Central memory CD4-positive, alpha-beta T cell (primary cell): ENCODE results near the gene PTPRG.

Source experiments
- DNase-seq: peaks from one replicate; pipeline ENCODE4 v3.0.0; 2022

Gene PTPRG

GRCh38 chr3:61624300-61624699 is 62.9 kb downstream of the PTPRG start:
- DNase-seq: no peak

- no peak for DNase-seq
These were observed 64.1 kb downstream of the PTPRG start for GRCh38 chr3:61625429-61625828.

DNA sequence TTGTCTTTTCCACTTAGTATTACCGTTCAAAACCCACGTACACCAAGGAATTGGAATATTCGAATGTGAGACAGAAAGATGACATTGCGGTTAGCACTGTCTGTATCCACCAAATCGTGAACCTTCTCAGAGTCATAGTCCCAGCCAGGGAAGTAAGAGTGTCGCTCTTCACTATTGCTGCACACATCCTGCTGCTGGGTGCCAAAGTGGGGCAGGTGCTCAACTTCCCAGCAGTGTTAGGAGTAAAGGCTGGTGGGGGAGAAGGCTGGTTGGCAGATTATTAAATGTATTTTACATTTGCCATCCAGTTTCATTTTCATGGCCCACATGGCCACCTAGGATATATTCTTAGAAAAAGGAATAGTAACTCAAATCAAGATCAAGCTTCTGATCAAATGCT is 65.1 kb downstream of the PTPRG start:
- no peak for DNase-seq

GRCh38 chr3:61627768-61628185 is 66.4 kb downstream of the PTPRG start:
- no peak for DNase-seq

DNA sequence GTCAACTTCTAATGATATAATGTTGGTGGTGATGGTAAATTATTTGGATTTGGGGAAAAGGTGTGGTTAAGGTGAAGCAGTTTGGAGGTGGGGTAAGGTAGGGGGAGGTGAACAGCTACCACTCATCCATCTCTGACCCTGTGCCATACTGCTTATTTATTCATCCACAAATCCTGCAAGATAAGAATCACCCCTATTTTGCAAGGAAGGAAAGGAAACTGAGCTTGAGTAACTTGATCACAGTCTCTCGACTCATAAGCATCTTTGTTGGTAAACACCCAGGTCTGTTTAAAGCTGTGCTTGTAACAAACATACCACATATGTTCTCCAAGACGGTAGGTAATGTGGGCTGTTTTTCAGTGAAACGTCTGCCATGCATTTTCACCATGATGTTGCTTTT is 67.3 kb downstream of the PTPRG start:
- no peak for DNase-seq

DNA sequence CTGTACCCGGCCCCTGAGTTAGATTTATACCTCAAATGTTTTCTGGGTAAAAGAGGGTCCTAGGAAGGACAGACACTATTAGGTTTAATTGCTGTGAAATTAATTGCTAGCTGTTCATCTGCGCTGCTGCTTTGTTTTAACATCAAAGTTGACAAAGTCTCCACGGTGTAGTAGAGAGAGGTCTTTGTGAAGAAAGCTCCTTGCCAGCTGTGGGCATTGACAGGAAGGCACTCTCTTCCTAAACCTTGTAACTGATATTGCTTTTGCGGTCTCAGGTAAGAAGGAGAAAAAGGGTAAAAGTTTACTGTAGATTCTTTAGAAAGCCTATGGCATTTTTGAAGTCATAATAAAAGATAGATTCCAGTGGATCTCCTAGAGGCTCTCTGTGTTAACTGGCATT is 68.1 kb downstream of the PTPRG start:
- DNase-seq: no peak

DNA sequence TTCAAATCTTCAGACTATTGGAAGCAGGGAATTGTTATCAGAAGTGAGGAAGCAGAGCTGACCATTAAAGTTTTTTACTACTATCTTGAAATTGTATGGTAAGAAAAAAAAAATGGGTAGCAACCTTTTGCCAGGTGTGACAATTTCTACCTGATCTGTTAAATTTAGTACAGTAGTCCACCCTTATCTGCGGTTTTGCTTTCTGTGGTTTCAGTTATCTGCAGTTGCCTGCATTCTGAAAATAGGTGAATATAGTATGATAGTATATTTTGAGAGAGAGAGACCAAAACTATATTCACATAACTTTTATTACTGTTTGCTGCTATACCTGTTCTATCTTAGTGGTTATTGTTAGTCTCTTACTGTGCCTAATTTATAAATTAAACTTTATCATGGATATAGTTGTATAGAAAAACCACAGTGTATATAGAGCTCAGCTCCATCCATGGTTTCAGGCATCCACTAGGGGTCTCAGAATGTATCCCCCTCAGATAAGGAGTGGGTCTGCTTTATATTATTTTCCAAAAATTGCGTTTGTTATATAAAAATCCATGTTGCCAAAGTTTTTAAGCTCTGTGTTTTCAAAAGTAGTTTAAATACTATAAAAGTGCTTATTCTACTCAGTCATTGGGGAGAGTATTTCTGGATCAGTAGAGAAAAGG is 69.9 kb downstream of the PTPRG start:
- no peak for DNase-seq

DNA sequence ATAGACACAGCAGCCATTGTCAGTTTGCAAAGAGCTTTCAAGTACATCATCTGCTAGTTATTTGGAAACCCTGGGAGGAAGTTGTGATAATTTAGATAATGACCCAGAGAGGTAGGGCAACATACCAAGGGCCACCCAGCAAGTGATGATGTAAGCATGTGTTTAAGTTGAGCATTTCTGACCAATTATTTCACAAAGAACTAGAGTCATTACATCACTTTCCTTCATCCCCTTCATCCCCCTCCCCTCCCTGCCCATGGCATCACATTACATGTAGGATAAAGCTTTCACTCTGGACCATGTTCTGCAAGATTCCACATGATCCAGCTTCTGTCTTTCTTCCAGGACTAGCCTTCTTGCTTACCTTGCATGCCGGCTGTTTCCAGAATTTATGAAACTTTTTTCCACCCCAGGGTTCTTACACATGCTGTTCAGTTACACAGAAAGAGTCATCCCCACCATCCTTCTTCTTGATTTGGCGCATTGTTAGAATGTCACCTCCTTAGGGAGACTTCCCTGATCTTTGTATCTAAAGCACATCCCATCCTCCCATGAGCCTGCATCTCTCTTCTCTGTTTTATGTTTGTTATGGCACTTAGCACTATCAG is 71.3 kb downstream of the PTPRG start:
- DNase-seq: no peak

DNA sequence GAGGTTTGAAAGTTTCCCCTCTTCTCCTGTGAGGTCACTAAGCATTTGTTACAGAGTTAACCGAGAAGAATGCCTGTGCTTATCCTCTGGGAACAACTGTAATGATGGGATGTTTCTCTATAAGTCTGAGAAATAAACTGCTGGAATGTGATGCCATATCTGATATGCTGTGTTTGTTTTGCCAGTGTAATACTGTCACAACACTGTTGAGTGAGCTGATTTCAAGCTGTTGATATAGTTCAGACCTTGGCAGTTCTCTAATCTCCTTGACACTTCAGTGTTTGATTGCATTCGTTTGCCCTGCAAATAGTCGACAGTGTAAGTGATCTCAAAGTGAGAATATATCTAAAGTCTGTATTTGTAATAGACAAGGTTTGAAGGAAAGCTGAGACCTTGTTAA is 73.3 kb downstream of the PTPRG start:
- no peak for DNase-seq

GRCh38 chr3:61637088-61638051 is 76.0 kb downstream of the PTPRG start:
- DNase-seq: no peak

GRCh38 chr3:61638741-61639140 is 77.4 kb downstream of the PTPRG start:
- no peak for DNase-seq

DNA sequence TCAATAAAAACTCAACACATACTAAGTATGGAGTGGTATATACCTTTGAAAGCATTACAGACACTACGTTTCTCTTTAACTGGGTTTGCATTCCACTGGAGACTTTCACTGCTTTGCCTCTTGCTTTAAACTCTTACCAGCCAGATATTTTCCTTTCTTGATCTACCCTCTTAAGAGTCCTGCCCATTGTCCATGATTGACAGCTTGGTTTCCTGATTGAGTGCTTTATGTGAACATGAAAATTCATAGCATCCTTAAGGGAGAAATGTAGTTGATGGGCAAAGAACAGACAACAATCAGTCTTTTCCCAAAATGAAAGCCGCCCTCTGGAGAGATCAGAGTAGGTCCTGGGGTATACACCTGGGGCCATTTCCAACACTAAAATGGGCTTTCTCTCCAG is 78.6 kb downstream of the PTPRG start:
- DNase-seq: no peak

GRCh38 chr3:61645148-61645547 is 83.8 kb downstream of the PTPRG start:
- DNase-seq: no peak

GRCh38 chr3:61646360-61646759 is 85.0 kb downstream of the PTPRG start:
- no peak for DNase-seq

DNA sequence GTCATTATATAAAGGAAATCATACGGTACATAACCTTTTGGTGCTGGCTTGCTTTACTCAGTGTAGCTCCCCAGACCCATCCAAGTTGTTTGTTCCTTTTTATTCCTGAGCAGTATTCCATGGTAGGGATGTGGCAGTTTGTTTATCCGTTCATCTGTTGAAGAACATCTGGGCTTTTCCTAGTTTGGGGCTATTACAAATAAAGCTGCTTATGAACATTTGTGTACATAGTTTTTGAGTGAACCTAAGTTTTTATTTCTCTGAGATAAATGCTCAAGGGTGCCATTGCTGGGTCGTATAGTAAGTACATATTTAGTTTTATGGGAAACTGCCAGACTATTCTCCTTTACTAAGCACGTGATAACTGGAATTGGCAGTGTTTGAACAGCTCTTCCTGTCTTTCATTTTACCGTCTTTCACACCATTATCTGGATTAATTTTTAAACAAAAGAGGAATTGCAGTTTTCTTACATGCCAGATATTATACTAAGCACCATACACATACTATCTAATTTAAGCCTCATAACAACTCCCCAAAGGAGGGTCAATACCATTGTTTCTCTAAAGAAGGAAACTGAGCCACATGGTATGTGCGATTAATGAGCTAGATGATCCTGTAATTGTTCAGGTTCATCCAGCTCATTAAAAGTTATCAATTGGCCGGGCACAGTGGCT is 85.6 kb downstream of the PTPRG start:
- no peak for DNase-seq

DNA sequence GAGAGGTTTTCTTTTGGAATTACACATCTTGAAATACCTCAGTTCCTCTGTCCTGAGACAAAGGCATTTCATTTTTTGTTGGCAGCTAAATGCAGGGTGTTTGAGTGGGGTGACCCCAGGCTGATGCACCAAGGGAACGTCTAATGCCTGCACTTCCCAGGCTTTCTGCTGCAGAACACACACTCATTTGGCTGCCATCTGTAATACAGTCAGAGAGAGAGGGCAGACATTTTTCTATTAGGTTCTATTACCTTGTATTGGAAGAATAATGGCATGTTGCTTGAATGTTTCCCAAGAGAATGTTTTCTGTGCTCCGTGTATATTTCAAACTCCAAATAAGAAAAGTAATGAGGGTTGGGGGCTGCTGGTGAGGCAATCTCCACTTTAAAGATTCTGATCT is 87.1 kb downstream of the PTPRG start:
- no peak for DNase-seq

DNA sequence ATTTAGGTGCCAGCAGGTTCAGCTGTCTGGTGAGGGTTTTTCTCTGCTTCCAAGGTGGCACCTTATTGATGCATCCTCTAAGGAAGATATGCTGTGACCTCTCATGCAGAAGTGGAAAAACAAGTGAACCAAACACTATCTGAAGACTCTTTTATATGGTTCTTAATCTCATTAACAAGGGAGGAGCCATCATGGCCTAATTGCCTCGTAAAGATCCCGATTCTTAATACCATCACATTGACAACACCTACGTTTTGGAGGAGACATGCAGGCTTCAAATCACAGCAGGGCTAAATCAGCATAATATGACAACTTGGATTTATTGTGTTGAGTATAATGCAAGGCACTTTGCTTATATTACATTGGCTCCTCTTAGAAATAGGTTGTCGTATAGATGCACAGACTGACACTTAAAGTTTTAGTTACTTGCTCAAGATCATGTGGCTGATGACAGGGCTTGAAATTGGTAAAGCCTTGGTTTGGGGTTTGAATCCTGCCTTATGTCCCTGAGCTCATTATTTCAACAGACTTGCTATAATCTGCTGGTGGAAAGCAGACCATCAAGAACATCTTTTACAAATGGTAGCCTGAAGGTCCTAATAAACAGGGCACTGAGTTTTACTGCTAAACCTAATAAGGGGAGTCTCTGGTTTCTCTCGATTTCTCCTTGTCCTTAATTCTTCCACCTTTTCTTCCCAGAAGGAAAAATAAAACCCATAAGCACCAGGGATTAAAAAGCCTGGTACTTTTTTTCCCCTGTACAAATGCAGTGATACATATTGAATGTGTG is 88.2 kb downstream of the PTPRG start:
- no peak for DNase-seq

GRCh38 chr3:61650276-61650675 is 88.9 kb downstream of the PTPRG start:
- no peak for DNase-seq

DNA sequence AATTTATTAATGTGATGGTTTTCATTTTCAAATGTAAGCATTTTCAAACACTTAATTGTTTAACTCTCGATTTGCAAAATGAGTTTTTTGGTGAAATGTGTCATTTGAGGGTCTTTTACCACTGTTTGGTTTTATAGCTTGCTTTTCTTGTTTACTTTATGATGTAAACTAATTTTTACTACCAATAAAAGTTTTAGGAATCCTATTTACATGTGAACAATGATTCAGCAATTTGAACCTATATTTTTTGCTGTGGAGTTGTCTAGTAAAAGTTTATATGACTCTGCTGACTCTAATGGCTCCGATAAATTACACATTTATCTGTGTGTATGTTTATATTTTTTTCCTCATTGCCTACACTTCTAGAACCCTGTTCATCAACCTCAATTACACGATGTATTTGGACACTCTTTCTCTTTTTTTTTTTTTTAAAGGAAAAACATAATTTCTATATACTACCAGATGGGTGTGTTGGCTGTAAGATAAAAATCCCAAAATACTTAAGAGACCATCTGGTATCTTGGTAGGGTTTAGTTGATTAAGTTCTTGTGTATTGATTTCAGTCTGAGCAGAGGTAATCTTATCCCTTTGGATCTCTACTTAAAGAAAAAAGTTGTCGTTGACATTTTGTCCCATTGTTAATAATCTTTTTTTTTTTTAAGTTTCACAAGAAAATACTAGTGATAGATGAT is 89.5 kb downstream of the PTPRG start:
- no peak for DNase-seq

DNA sequence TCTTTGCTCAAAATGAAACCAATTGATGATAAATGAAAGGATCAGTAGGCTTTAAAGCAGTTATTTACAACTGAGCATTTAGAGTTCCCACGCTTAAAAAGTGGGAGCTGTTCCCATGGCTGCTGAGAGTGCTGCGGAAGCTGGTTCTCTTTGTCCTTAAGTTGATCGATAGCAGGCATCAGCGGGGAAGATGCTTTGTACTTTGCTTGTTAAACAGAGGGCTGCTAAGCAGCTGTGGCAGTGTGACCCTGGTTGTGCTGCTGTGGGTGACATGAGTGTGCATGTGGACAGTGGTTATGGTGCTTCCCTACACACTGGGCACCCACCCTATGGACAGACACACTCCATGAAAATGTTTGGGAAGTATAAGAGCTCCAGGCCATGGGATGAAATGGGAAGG is 96.3 kb downstream of the PTPRG start:
- DNase-seq: no peak

- no peak for DNase-seq
These were observed 101.5 kb downstream of the PTPRG start for GRCh38 chr3:61662861-61663260.
